ENCODE data around the gene POLD4.

The POLD4 gene

DNA sequence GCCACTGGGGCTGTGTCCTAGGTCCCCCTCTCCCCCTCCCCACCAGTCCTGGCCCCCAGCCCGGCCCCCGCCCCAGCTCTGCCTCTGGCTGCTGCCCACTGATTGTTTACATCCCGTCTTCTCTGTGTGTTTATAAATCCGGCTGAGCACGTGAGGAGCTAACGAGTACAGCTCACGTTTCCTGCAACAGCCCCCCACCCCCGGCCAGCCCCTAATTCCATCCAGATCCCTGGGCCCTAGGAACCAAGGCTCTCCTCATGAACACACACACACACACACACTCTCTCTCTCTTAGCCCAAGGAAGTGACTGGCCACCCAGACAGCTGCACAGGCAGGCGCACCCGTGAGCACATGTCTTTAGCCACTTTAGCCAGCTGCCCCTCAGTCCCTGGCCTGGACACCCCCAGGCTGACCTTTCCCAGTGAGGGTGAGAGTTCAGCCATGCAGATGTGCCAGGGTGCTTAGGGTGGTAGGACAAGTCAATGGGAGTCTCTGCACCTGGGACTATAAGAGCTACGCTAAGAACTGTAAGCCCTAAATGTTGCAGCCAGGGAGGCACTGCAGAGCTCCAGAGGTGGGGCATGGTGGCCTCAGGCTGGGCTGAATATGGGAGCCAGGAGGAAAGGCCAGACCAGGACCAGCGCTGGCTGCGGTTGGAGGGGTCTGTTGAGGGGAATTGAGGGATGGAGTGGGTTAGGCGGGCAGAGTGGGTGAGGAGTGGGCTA lies 17.2 kb upstream of the POLD4 start:
- no peak for DNase-seq

DNA sequence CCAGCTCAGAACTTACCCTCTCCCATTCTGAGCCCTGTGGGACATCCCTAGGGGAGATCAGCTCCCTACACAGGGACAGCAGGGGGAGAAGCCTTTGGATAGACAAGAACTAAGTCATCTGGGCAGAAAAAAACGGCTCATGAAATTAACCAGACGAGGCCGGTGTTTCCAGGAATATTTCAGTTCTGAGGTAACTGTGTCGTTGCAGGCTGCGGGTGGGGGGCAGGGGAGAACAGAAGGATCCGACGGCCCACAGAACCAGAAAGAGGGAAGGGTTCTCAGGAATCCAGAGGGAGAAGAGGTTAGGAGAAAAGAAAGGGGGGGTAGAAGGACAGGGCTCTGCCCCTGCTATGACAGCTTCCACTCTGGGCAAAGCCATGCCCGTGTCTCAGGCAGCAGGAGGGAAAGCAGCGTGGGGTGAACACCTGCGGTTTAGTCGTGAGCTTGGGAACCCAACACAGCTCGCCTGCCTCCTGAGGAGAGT lies 16.5 kb upstream of the POLD4 start:
- DNase-seq = no peak

DNA sequence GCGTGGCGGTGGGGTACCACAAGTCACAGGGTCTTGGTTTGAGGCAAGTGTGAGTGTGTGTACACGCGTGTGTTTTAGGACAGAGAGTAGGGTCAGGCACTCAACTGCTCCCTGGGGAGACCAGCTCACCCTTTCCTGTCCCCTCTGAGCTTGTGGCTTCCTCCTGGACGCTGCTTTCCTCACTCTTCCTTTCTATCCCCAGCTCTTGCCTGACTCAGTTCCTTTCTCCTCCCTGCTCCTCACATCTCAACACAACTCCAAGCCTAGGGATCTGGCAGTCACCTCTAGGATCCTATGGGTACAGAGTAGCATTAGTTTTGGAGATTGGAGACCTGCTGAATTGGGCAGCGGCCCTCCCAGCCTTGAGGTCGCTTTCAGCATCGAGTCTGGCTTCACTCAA lies 15.9 kb upstream of the POLD4 start:
- no peak for DNase-seq

DNA sequence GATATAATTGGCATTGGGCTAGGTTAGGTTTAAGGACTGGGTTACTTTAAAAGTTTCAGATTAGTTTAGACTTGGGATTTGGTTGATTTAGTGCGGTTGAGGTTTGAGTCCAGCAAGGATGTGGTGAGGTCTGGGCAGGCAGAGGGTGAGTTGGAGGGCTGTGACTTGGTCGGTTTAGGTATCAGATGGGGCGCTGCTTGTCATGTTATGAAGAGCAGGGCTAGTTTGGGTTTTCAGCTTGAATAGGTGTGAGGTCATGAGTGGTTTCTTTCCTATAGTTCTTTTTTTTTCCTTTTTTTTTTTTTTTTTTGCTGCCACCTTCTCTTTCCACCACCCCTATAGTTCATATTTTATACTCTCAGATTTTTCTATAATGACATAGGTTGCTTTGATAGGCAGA lies 15.3 kb upstream of the POLD4 start:
- DNase-seq = no peak

DNA sequence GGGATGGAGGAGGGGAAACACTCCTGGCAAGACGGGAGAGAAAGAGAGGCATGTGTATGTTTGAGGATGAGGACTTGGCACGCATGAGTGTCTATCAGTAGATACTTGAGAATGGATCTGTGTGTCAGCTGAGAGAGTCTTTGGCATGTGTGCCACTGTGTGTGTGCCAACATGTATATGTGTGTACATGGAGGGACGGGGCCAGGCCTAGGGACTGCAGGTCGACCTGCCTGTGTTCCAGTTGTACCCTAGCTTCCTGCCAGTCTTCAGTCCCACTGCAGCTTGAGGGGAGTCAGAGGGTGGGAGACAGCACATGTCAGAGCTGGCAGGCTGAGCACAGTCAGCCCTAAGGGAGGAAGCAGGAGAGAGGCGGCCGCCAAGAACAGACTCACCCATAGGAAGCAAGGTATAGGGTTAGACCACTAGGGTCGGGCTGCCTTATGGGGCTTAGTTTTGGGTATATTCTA lies 14.4 kb upstream of the POLD4 start:
- DNase-seq = no peak

DNA sequence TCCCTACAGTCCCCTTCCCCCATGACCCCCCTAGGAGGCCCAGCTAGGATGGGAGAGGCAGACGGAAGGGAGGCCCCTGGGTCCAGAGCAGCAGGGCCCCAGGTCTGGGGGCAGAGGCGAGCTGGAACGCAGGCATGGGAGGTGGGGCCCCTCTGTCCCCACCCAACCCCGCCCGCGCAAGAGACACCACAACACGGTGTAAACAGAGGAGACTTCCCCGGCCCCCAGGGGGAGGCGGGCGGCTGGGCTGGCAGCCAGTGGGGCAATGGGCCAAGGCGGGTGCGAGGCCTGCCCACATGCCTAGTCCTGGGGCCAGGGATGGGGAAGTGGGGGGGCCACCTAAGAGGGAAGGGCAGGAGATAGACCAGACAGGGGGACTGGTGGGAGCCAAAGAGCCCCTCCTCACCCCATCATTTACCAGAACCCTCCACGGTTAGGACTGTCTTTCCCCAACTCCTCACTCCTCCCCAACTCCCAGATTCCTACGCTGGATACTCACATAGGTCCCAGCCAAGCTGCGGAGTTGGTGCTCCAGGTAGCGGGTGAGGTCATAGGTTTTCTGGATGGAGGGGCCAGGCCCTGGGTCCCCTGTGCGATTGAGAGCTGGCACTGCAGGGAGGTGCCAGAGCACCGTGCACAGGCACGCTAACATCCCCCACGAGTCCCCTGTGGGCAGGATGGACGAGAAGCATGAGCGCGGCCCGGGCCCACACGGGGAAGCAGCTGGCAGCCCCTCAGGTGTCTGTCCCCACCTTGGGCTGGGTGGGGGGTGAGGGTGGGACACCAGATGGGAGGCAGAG lies 13.8 kb upstream of the POLD4 start:
- DNase-seq = no peak

DNA sequence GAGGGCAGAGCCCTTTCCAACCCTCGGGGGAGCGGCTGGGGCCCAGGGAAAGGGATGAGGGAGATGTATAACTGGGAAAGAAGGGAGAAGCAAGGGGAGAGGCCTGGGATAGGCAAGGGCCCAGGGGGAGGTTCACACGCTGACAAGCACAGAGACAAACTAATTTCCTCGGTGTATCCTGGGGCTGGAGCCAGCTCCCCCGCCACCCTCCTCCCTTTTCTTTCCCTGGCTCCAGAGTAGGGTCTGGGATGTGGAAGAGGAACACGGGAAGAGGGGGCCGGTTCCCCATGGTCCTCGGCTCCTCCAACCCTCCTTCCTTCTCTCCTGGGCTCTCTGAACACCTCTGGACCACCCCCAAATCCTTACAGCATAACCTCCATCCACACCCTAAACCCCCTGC lies 13.2 kb upstream of the POLD4 start:
- no peak for DNase-seq

DNA sequence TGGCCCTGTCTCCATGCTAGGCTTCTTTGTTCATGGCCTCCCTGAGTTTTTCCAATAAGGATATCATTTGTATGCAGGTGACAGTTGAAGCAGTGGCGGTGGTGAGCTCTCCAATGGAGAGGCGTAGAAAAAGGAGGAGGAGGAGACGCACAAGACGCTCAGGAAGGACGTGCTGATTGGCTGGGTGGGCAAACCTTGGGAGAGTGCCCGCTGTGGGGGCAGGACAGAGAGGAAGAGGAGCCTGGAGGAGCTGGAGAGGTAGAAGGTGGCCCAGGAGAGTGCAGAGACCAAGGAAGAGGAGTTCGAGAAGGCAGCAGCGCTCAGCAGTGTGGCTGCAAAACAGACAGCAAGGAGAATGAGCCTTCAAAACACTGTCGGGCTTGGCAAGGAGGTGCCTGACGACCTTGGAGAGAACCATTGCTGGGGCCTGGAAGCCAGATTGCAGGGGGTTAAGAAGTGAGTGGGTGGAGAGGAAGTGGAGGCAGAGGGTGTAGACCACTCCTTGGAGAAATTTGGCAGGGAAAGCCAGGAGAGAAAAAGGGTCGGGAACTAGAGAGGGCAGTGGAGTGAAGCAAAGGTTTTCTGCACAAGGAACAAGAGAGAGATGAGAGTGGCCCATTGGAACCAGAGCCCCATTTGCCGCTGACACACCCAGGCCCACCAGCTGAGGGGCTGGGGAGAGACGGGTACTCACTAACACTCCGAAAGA lies 12.5 kb upstream of the POLD4 start:
- DNase-seq = no peak

DNA sequence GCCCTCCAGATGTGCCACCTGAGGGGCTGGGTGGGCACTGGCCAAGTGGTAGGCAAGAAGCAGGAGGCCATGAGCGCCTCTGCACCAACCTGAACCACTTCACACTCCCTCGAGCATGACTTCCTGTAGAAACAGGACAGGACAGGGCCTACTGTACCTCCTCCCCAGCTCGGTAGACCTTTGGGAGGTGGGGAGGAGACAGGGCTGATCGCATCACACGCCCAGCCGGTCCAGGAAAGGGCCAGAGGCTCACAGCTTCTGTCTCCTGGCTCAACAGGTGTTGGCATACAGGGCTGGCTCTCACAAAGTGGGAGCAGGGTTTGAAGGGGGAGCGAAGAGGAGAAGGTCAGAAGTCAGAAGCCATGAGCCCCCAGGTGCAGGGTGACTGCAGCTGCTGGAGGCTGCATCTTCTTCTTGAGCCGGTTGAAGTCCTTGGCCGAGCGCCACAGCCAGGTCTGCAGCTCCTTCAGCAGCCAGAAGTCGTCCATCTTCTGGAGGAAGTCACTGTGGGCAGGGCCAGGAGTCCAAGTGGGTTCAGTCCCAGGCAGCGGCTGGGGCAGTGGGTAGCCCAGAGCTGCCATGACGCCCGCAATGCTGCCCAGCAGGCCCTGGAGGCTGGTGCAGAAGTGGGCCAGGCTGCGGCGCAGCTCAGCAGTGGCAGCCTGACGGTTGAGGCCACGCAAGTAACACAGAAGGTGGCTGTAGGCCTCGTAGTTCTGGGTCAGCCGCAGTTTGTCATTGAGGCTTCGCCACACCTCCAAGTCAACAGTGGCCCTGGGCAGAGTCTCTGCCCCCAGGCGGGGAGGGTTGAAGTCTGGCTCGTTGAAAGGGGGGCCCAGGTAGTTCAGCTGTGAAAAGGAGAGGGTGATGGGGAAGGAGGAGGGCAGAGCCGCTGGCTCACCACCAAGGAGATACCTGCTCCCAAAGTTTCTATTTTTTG lies 11.7 kb upstream of the POLD4 start:
- DNase-seq = peak; percentile 48

DNA sequence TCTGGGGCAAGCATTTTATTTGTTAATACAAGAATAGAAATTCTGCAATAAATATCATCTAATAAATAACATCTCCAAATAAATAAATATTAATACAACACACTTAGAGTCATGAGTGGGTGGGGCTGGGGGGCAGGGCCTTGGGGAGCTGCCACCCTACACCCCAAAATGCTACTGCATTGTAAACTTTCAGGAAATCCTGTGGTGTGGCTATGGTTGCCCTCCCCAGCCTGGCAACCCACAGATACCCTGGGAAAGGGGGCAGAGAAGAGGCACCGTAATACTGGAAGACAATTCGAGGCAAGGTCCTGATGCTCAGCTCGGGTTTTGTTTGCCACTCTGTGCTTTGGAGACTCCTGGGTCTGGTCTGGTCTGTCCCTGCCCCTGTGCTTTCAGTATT lies 10.8 kb upstream of the POLD4 start:
- DNase-seq = no peak

DNA sequence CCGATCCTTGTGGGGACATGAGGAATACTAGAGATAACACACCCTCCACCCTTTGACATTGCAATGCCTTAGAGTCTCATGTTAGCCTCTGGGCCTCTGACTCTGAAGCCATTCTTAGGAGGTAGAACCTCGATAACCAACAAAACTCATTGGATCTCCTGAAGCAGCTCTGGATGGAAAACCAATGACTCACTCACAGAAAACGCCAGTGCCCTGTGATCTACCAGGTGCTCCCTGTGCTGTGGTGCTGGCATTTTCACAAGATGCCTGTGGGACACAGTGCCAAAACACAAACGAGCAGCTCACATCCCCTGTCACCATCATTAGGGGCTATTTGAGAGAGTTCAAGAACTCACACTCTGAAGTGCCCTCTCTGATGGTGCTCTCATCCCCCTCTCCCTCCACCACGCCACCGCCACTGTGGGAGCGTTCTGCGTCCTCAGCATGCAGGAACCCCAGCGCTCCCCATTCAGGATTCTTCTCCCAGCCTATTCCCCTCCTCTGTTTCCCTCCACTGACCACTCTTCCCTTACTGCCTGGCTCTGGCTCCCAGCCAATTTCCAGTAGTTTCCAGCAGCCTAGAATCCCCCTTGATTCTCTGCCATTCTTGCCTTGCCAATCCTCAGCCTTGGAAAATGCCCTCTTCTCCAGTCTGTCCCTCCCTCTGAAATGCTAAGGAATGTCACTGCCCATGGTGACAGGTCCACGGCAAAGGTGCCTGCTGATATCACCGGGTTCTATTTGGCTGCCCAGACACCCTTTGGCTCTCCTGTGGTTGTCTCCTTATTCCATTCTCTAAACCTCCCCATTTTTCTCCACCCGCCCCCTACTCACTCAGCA lies 4.7 kb upstream of the POLD4 start:
- no peak for DNase-seq

DNA sequence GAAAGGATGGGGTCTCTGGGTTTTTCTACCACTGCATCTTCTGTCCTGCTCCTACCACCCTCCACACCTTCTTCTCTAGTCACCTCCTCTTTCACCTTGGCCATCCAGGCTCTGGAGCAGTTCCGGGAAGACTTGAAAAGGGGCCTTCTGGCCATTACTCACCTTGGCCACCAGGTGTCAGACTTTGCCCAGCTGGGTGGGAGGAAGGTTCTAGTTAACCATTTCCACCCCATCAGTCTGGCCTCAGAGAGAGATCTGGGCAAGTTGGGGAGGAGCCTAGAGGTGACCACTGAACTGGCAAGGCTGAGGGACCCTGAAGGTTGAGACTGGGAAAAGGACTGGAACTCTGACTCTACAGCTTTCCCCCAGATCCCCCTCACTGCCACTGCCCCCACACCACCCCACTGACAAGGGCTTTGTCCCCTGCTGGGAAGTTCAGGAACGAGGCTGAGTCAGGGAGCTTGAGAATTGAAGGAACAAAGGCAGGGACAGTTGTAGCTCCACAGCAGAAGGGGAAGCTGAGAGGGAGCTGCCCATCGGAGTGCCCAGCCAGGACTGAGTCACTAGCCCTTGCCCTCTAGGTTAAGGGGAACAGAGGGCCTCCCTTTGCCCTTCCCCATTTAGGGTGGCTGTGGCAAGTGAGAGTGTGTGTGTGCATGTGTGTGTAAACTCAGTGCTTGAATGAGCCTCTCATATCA lies 3.7 kb upstream of the POLD4 start:
- DNase-seq = peak; percentile 68

DNA sequence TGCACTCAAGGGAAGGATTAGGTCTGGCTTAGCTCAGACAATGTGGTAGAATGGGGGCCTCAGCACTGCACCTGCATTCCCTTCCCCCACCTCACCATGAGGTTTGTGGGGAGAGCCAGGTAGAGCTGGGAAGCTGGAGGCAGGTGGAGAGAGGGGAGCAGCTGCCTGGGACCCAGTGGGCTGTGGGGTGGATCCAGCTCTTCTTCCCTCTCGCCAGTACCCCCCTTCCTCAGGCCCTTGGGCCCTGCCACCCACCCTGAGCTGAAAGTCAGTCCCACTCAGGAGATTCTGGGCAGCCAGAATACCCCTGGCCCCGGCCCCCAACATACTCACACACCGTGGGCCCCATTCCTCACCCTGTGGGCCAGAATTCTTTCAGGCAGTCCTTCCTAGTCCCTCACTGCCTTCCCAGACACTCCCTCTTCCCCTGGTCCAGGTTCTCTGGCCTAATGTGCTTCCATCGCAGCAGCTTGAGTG lies 3.1 kb upstream of the POLD4 start:
- DNase-seq = no peak

DNA sequence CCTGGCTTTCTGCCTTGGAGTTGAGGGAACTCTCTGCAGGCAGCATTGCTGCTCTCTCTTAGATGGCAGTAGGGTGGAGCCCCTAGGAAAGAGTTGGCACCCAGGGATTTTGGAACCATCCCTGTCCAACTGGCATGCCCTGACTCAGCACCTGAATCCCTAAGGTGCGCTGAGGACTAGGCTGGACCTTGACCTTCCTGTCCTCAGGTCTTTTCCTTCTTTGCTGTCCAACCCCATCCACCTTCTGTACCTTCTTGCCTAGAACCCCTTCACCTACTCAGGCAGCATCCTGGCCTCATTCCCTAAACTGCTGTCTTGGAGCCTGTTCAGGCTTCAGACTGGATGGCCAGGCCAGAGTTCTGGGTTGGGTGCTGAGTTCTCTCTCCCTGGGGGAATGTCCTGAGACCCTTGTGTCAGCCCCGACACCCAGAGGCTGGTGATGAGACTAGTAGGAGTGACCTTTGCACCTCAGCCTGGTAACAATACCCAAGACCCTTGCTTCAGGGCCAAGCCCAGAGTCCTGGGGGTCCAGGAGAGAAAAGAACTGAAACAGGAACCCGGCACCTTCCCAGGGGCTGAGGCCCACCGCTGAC lies 2.5 kb upstream of the POLD4 start:
- no peak for DNase-seq

DNA sequence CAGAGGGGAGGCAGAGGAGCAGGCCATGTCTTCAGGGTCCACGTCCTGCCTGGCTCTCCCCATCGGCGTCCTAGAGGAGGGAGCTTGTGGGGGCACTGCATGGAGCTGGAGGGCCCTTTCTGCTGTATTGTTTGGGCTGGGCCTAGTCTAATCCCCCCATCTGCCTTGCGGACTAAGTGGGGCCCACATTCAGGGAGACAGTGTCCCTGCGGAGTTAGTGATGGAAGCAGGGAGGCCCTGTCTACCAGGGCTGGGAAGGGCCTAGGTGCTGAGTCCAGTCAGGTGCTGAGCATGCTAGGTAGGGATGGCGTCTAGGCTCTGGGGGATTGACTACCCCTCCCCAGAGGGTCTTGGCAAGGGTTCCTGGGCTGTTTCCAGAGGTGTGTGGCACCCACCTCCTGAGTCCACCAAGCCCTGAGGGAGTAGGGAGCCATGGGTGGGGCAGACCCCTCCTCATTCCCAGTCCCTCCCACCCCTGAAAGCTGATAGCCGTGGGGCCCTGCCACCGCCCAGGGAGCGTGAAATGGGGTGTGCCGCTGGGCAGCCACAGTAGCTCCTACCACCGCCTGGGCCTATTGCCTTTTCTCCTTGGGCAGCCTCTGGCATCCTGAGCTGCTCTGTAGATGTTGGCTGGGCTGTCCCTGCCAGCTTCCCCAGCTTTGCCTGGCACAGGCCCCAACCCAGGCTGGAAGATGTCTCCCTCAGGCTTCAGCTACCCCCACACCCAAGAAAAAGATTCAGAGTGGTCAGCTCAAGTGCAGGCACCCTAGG lies 1.9 kb upstream of the POLD4 start:
- DNase-seq = no peak

DNA sequence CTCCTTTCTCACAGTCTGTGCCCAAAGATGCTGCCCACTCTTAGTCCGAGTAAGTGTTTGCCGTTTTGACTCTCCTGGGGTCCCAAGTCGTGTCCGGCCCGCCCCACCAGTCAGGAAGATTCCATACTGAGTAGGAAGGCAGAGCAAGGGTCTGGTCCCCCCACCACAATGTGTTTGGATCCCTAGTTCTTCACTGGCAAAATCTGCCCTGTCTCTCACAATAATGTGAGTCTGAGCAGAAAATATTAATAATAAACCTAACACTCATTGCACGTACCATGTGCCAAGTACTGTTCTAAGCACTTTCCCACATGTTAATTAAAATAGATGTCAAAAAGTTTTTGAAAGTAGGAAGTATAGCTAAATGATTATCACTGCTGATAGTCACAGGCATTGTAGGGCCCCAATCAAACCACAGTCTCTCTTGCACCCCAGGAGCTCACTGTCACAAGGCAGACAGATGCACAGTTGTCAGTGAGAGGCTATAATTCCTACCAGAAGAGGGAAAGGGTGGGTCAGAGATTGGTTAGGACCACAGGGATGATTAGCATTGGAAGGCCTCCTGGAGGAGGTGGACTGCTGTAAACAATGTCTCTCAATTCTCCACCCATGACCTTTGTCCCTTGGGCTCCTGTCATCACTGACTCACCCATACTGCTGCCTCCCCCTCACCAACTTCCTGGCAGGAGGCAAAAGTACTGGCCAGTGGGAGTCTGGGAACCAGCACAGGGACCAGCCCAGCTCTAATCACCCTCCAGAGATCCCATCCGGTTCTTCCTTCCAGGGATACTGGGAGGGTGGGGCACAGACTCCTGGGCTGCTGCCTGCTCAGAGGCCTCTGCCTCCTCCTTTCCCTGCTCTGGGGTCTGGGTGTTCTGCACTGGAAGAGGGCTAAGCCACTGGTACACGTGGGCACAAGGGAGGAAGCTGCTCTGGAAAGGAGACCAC lies 1.0 kb upstream of the POLD4 start:
- DNase-seq = no peak

DNA sequence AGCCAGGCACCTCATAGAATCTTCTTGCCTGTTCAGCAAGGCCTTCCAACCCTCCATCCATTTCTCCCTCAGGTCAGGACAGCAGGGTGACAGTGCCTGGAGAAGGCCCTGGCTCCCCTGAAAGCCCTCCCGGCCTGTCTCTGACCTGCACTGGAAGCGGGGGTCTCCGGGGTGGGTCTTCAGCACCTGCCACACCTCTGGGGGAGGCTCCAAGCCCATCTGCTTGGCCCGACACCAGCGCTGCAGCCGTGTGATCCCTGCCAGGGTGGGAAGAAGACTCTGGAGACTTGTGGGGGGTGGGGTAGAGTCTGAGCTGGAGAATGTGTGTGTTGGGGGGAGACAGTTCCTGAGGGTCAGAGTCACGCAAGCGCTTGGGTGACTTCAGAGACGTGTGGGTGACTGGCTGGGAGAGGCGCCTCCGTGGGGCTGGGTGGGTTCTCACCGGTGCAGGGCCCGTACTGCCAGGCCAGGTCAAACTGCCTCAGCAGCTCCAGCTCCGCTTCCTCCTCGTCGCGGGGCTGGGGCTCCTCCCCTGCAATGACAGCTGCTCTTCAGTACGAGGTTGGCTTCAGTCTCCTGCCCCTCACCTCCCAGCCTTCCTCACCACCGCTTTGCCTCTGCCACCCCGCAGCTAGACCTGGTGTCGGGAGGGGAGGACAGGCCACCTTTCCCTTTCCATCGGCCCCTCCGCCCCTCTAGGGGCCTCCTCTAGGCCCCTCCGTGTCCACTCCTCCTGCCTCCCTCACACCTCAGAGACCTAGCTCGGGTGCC lies 615 bp downstream of the POLD4 start:
- peak; percentile 88 for DNase-seq

Data from NCI-H510A (cell line).